CD4-positive, alpha-beta T cell treated with Interleukin-6 at 100 ng/mL for 8 hours (primary cell): ENCODE measurements around the gene TNFRSF19.

Source experiments
- DNase-seq: peaks from one replicate; pipeline ENCODE4 v3.0.0-alpha.2; 2020; ENCODE audit warnings: mixed read lengths, low spot score

TNFRSF19 gene

DNA sequence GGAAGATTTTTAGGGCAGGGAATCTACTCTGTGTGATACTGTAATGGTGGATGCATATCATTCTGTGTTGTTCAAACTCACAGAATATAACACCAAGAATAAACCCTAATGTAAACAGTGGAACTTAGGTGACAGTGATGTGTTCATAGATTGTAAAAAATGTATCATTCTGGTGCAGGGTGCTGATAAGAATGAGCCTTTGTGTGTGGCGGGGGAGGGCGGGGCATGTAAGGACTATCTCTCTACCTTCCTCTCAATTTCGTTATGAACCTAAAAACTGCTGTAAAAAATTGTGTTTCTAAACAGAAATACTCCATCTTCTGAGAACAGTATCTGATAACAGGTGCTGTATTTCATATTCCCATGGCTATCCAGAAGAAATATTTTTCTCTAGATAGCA, 35.6 kb downstream of the TNFRSF19 start:
- no peak for DNase-seq

GRCh38 chr13:23608138-23608537, 37.9 kb downstream of the TNFRSF19 start:
- no peak for DNase-seq

- DNase-seq = no peak
Observed at GRCh38 chr13:23608701-23609413, 38.6 kb downstream of the TNFRSF19 start.

DNA sequence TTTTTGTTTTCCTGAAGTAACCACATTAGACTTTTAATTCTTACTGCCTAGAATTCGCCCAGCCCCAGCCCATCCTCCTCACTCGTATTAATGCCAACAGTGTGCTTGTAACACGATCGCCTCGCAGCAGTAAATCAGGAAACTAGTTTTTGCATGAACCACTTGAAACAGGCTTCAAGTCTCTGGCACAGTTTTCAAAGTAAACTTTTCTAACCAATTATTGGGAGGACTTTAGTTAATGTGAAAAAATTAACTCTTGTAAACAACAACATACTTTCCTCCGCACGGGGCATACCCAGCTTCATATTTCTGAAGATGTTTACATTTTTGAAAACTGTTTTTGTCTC, 39.2 kb downstream of the TNFRSF19 start:
- no peak for DNase-seq

DNA sequence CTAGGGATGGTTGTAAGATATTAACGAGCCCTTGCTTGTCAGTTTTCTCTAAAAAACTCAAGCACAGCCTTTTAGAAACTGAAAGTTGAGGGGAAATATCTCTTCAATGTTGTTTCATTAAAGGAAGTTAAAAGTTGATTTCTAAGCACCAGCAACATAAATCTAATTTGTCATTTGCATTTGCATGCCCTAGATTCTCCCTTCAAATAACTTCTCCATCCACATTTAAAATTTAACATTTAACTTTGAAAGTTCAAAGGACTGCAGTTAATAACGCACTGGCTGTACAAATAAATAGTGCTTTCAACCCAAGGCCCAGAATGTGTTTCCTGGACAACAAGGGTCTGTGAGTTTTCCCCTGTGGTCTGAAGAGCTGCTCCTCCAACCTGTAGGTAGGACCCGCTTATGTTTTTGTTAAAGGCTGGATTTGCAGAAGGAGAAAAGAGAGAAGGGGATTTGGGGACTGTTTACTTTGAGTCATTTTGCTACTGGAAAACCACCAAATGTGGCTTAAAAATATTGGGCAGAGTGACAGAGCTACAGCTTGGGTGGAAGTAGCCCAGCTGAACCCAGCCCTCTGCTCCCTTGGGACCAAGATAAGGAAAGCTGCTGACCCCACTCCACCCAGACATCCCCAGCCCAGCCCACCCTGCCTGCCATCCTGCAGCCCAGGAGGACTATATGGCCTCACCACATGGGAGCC, 39.8 kb downstream of the TNFRSF19 start:
- no peak for DNase-seq

DNA sequence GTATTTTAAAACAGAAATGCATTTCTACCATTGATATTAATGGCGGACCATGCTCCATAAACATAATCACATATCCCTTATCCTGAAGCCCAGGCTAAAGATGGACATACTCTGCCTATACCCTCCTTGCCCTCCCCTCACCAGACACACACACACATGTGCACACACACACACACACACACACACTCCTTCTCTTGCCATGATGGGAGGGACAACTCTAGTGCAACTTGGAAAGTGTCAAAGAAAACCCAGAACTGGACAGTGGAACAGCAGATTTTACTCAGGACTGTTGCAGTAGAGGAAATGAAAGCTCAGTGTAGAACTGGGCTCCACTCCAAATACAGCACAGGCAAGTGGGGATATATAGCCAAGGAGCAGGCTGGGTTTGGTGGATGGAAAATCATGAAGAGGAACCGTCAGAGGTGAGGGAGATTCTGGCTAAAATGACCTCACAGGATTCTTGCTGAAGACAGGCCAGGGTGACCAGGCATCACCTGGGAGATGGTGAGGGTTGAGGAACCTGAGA, 40.8 kb downstream of the TNFRSF19 start:
- DNase-seq = no peak

DNA sequence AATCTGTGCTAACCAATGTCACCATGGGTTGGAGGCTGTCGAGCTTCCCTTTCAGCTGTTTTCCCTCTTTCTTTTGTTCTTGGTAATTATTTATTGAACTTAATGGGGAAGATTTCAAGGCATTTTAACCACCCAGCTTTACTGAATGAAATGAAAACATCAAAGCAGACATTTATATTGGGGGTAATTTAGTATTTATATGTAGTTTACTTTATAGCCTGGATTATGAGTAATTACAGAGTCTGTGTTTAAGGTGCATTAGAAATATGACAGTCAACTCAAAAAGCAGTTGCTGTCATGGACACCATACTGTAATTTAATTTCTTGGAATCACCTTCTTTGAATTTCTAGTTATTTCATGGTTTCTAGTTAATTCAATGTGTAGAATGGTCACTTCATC, 42.0 kb downstream of the TNFRSF19 start:
- no peak for DNase-seq

DNA sequence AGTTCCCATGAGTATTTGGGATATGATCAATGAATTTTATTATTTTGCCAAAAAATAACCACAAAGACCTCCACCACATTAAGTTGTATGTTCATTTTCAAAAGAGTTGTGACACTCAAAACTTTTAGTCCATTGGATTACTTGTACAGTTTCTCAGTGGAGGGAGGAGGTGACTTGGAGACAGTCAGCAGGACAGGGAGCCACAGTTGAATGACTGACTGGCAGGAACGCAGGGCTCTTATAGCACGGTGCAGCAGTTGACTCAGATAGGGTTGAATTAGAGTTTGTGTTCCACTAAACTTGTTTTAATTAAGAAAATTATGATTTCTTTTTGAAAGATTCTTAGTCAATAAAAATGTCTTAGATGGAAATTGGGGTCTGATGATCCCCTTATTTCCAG, 42.5 kb downstream of the TNFRSF19 start:
- no peak for DNase-seq

GRCh38 chr13:23613596-23613995, 43.4 kb downstream of the TNFRSF19 start:
- DNase-seq = no peak

GRCh38 chr13:23615395-23616081, 45.3 kb downstream of the TNFRSF19 start:
- DNase-seq = no peak

- DNase-seq = no peak
Observed at GRCh38 chr13:23616228-23616627, 46.0 kb downstream of the TNFRSF19 start.

- DNase-seq = no peak
Observed at GRCh38 chr13:23617551-23618024, 47.4 kb downstream of the TNFRSF19 start.

GRCh38 chr13:23618341-23618740, 48.1 kb downstream of the TNFRSF19 start:
- DNase-seq = no peak

- DNase-seq = no peak
Observed at GRCh38 chr13:23619068-23619855, 49.0 kb downstream of the TNFRSF19 start.

DNA sequence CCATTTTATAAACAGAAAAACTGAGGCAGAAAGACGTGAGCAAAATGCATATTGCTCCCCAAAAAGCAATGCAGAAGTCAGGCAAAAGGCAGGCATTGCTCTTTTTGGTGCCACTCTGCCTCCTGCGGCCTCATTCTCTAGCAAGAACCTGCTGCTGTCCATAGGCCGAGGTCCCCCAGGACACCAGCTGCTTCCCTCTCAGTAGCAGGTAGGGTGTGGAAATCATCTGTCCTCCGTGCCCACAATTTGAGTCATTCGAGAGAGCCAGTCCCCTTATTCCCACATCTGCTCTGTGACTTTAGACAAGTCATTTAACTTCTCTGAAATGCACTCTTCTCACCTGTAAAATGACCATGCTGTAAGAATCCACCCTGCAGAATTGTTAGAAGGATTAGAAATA, 50.0 kb downstream of the TNFRSF19 start:
- no peak for DNase-seq

GRCh38 chr13:23620613-23621315, 50.6 kb downstream of the TNFRSF19 start:
- DNase-seq = no peak

DNA sequence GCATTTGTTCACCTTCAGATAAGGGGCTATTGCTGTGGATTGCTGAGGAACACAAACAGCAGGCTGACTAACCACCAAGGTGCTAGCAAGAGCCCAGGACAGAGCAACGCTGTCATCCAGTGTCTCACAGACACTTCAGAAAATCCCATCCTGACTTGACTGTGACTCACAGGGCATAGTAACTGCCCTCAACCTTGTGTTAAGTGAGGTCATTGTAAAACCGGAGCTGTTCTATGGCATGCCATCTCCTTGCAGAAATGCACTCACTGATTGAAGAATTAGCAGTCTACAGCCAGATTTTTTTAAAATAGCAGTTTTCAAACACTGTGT, 51.1 kb downstream of the TNFRSF19 start:
- no peak for DNase-seq

- DNase-seq = no peak
Observed at GRCh38 chr13:23622985-23623384, 52.8 kb downstream of the TNFRSF19 start.

- DNase-seq = no peak
Observed at GRCh38 chr13:23623394-23623793, 53.2 kb downstream of the TNFRSF19 start.

- no peak for DNase-seq
Observed at GRCh38 chr13:23626700-23627099, 56.5 kb downstream of the TNFRSF19 start.

- no peak for DNase-seq
Observed at GRCh38 chr13:23627410-23627809, 57.2 kb downstream of the TNFRSF19 start.

DNA sequence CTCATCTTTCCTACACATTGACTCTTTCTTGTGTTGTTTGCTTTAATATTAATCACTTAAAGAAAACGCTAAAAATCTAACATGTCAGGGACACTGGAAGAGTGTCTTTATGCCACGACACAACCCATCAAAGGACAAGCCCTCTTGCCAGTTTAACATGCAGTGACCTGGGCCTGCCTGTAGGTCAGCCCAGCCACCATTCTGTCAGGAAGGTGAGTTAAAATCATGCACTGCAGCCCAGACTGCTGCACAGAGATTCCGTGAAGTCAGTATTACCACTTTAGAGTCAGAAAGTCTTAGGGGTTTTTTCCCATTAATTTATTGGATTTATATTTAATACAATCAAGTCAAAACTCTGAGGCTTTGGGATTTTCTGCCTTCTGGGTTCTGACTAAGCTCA, 58.0 kb downstream of the TNFRSF19 start:
- no peak for DNase-seq
